Measurements from ENCODE around the gene NENF. TPM values are rescaled to one million over a fixed set of nuclear protein-coding genes. Genes with fewer than 3 reads are reported as not detected.
"Not testable (repeated sequence)": the region's sequence is repeated elsewhere in the genome, so short reads cannot be mapped to it uniquely, and the experiment has no call there.

NENF gene
- polyA plus RNA-seq, 5 donors = 45.8 to 56.2 (median 52.2) TPM

GRCh38 chr1:212455803-212456528, 23.2 kb downstream of the NENF start:
- peak; percentile 74 to 85 for DNase-seq

- DNase-seq = no peak
Measured at GRCh38 chr1:212457740-212458338, 25.1 kb downstream of the NENF start.

GRCh38 chr1:212458817-212459216, 26.1 kb downstream of the NENF start:
- DNase-seq = no peak

GRCh38 chr1:212459656-212460055, 26.9 kb downstream of the NENF start:
- no peak for DNase-seq

GRCh38 chr1:212460376-212460775, 27.7 kb downstream of the NENF start:
- DNase-seq = no peak

GRCh38 chr1:212461916-212462660, 29.4 kb downstream of the NENF start:
- DNase-seq = no peak

GRCh38 chr1:212463565-212464285, 31.0 kb downstream of the NENF start:
- no peak for DNase-seq

- DNase-seq = no peak
Measured at GRCh38 chr1:212465311-212465710, 32.6 kb downstream of the NENF start.

- no peak for DNase-seq
Measured at GRCh38 chr1:212466437-212466836, 33.7 kb downstream of the NENF start.

- no peak for DNase-seq
Measured at GRCh38 chr1:212466898-212467650, 34.4 kb downstream of the NENF start.

- no peak for DNase-seq
Measured at GRCh38 chr1:212467843-212468482, 35.2 kb downstream of the NENF start.

GRCh38 chr1:212470059-212470458, 37.3 kb downstream of the NENF start:
- no peak for DNase-seq

GRCh38 chr1:212471286-212471685, 38.6 kb downstream of the NENF start:
- DNase-seq = no peak

- no peak for DNase-seq
Measured at GRCh38 chr1:212471891-212472675, 39.4 kb downstream of the NENF start.

GRCh38 chr1:212473729-212474128, 41.0 kb downstream of the NENF start:
- no peak for DNase-seq

- DNase-seq = no peak
Measured at GRCh38 chr1:212475151-212475550, 42.4 kb downstream of the NENF start.

- not testable (repeated sequence) for DNase-seq
Measured at GRCh38 chr1:212475831-212476230, 43.1 kb downstream of the NENF start.

GRCh38 chr1:212477014-212477679, 44.4 kb downstream of the NENF start:
- DNase-seq = peak; percentile 74 to 75

GRCh38 chr1:212477680-212478466, 45.2 kb downstream of the NENF start:
- DNase-seq = no peak
